Measurements from ENCODE around the gene CLCN7.
A peak's percentile ranks its signal among the peaks of the same experiment; 100 is the strongest.

CLCN7 gene

DNA sequence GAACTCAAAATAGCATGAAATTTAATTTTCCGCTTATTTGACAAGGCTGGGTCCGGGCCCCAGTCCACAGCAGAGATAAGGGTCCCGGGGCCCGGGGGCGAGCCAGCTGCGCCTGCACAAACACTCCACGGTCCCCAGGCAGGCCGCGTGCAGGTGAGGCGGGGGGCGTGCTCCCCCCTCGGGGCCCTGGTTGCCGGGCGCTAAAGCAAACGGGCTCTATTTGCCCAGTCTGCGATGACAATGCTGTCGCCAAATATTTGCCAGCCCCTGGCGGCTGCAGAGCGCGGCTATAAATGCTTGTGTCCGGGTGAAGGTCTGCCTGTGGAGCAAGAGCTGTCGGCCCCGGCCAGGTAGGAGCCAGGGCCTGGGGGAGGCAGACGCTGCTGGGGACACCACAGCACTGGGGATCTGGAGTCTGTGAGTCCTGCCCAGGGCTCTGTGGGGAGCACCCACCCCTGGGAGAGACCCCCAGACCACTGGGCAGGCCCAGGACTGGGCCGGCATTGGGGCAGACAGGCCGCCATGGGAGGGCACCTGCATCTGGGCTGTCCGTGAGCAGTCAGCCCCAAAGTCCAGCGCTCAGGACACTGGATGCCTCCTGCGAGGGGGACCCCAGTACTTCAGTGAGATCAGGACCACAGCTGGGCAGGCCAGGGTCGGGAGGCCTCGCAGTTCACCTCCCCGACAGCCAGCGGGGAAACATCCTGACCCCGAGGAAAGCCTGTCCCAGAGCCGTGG lies 43.9 kb downstream of the CLCN7 start, which contains the start of gene PERCC1:
Gene PERCC1 (plus strand): TSS at position 320 of the 738 bp plus-strand sequence. CDS start 1,516 bp downstream, outside the sequence.
- no peak for DNase-seq (ENCODE audit: low read depth)

DNA sequence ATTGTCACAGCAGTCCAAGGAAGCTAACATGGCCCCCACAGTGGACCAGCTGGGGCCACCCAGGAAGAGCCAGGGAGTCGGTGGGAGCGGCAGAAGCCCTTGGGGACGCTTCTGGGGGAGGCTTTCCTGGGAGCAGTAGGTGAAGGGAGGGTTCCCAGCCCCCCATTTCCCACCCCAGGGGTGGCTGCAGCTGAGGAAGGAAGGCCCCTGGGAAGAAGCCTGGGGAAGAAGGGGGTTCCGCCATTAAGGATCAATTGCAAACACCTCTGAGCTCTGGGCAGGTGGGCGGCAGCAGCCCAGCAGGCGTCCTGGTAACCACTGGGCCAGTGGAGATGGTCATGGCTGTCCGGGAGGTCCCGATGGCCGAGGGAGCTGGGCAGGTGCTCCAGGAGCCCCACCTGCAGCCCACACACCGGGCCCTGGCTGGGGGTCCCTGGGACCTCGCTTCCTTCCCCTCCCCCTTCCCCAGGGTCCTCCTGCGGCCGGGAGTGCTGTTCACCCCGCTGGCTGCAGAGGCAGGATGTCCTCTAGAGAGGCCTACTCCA lies 44.5 kb downstream of the CLCN7 start:
- no peak for DNase-seq (ENCODE audit: low read depth)

DNA sequence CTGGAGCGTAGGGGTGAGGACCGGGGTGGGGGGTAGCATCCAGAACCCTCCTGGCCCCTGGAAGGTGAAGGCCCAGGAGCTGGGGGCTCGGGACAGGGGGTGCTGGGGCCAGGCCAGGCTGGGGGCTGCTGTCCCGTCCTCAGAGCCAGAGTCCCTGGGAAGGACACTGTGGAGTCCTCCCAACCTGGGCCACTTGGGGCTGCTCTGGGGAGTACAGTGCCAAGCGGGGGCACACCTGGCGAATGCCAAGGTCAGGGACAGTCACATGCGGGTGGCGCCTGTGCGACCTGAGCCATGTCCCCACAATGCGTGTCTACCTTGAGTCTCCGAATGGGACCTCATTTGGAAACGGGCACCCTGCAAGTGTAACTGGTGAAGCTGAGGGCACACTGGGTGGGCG lies 45.2 kb downstream of the CLCN7 start:
- no peak for DNase-seq (ENCODE audit: low read depth)

DNA sequence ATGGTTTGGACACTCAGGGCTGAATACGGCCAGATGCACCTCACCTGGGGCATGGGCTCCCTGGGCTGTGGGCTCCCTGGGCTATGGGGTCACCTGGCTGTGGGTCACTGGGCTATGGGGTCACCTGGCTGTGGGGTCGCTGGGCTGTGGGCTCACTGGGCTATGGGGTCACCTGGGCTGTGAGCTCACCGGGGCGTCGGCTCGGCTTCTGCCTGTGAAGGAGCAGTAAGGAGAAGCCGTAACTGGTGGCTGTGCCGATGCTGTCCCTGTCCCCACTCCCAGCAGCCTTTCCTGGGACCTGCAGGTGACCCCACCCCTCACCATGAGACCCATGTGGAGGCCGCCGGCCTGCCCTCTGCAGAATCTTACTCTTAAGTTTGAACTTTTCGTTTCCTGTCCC lies 45.8 kb downstream of the CLCN7 start:
- no peak for DNase-seq (ENCODE audit: low read depth)

DNA sequence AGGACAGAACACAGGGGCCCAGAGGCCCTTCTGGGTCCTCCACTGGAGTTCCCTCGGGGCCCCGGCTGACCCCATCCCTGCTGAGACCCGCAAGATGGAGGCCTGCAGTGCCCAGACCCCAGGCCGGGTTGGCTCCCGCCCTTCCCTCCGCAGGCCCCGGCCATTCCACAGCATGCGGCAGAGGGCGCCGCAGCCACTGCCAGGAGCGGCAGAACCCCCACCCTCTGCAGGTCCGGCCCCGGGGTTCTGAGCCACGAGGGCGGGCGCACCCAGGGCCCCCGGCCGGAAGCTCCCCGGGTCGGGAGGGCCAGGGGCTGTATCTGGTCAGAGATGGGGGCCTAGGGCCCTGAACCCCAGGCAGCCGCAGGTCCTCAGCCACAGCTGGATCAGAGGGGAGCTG lies 46.3 kb downstream of the CLCN7 start:
- no peak for DNase-seq (ENCODE audit: low read depth)

DNA sequence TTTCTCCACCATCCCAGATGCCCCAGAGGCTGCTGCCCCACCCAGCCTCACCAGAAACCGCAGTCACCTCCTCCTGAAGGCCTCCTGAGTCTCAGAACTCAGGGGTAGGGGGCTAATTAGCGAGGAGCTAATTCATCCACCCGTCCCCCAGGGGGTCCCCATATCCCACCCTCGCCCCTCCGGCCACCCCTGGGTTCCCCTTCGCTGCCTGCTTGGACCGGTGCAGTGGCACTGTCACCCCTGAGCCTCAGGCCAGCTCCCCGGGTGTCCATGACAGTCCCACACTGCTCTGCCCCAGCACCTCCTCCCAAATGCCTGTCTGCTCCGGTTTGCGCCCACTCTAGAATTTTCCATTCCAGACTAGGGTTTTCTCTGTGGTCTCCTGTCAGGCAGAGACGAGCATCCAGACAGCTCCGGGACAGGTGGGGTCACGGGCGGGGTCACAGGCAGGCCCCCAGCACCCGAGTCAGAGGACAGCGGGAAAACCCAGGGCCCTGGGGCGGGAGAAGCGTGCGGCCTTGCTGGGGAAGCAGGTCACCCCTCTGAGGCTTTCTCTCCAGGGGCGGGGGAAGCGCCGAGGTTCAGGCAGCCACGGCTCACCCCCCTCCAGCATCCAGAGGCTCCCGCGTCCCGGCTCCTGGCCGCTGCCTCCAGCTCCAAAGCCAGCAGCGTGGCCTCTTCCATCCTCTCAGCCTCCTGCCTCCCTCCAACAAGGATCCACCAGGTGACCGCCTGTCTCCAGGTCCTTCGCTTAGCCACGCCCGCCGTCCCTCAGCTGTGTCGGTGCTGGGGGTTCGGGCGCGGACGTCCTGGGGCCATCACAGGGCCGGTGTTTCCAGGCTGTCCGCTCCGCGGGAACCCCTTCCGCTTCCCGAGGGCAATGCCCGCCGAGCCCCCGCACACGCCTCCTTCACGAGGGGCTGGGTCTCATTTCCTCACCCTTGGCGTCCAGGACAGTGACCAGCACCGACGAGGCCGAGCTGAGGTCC lies 47.1 kb downstream of the CLCN7 start:
- DNase-seq (ENCODE audit: low read depth) = no peak

DNA sequence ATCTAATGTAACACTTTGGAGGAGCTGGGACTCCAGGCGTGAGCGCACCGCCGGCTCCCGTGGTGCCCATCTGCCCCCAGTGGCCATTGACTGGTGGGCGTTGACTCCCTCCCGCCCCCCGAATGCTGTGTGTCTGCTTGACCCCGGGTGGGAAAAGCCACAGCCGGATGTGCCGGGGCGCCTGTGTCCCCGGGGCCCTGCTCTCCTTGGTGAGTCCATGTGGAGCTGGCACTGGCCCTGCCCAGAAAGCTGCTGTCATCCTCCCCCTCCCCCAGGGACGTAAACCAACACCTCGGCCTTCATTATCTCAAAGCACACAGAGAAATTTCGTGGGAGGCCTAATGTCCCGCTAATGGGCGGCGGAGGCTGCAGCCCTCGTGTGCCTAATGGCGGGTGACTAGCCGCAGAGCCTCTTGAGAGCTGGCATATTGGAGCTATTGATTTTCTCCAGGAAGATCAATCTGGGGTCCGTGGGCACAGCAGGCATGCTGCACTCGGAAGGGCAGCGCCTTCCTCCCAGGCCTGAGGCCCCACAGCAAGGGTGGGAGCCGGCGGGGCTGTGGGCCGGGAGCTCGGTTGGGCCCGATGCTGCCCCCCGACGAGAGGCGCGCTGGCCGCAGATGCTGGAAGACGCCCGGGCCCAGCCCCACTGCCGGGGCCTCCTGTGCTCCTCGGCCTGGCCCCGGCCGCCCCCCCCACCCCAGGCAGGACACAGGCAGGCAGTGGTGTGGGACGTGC lies 47.9 kb downstream of the CLCN7 start:
- DNase-seq (ENCODE audit: low read depth) = no peak

DNA sequence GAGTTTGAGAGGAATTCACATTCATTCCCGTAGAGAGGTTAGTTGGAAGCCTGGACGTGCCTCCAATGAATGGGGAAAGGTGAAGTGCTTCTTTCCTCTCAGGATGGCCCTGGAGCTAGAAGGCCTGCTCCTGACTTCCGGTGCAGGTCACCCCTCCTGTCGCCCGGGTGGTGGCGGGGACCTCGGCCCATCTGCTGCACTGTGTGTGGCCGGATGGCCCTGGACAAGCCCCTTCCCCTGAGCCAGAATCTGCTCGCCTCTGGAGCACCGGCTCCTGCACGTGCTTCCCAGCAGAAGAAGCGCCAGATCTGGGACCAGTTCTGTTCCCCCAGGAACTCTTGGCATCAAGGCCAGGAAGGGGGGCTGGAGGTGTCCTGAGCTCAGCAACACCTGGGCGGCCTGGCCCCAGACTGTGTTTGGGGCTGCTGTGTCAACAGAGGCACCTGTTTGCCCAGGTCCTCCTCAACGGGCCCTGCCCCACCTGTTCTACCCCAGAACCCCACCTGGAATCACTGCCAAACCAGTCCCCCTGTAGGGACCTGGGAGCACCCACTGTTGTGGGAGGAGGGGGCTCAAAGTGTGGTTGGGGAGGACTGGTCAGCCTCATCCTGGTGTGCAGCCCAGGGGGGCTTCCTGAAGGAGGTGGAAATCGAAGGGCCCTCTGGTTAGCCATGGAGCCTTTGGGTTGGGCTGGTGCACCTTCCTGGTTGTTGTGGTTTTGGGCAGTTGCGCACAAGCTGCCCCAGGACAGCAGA lies 49.0 kb downstream of the CLCN7 start:
- DNase-seq (ENCODE audit: low read depth) = no peak

DNA sequence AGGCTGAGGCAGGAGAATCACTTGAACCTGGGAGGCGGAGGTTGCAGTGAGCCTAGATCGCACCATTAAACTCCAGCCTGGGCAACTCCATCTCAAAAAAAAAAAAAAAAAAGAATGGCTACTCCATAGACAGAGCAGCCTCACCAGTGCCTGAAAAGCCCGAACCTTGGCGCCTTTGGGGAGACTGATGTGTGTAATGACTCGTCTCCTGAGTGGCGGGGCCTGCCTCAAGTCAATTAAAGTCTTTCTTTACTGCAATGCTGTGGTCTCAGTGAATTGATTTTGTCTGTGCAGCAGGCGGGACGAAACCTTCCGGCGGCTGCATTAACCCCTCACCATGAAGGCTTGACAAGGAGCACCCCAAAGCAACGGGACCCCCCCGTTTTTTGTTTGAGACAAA lies 50.8 kb downstream of the CLCN7 start:
- no peak for DNase-seq (ENCODE audit: low read depth)

DNA sequence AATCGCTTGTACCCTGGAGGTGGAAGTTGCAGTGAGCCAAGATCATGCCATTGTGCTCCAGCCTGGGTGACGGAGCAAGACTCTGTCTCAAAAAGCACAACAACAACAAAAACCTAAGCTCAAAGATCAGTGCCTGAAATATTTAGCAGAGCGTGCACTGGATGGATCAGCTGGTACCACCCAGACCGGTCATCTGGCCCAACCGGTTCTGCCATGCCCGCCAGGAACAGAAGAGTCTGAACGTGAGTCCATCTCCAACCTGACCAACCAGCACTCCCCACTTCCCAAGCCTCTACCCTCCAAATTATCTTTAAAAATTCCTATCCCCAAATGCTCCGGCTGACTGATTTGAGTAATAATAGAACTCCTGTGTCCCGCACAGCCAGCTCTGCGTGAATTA lies 52.8 kb downstream of the CLCN7 start:
- DNase-seq (ENCODE audit: low read depth) = no peak

DNA sequence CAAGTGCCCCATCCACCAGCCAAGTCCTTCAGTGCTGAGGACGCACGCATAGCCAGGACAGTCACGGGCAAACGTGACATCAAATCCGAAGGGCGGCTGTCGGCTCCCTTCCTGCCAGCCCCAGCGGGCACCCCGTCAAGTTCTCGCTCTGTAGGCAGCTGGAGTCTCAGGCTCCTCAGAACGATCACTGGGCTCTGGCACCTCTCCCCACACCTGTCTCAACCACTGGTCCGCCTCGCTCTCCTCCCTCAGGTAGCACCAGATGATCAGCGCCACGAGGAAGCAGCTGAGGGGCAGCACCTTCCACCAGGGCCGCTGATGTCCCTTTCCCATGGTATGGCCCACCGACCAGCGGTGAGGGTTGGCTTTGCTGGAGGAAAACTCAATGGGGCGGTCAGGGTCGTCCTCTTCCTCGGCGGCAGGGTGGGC lies 54.7 kb downstream of the CLCN7 start:
- DNase-seq (ENCODE audit: low read depth) = no peak

DNA sequence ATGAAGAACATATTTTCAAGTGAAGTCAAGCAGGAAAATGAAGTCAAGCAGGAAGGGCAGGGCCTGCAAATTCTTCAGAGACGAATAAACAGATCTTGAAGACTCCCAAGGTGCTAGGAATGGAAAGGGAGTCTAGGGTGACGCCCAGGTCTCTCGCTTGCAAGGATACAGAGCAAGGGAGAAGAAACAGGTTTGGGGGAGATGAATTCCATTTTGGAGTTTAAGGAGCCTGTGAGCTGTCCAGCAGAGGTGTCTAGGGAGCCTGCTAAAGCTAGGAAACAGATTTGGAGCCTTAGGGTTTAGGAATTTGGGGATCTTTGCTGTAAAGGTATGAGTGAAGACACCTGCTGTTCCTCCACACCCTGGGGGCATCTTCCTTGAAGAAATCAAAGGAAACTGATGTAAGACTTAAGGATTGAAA lies 58.3 kb downstream of the CLCN7 start:
- DNase-seq (ENCODE audit: low read depth) = no peak

DNA sequence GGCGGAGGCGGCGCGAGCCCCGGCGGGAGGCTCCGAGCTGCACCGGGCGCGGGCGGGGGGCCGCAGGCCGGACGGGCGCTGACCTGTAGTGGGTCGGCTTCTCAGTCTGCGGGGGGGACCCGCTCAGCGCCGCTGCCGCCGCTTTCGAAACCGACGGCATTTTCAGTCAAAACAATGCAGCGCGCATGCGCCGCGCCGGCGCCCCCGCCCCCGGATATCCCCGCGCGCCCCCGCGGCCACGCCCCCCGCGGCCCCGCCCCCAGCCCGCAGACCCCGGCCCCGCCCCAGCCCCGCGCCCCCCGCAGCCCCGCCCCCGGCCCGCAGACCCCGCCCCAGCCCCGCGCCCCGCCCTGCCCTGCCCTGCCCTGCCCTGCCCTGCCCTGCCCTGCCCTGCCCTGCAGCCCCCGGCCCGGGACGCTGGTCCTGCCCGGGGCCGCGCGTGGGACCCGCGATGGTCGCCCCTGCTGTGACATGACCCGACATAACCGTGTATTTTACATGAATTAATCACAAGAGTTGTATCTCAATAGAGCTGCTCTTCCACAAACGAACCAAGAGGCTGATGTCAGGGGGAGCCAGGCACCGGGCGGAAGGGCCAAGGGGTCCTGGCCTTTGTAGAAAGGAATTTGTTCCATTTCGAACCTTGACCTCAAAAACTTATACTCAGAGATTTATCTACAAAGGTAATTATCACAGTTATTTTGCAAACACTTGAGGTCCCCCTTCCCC lies 60.1 kb downstream of the CLCN7 start, which contains the start of gene UNKL:
Gene UNKL (minus strand): TSS at position 173 of the 729 bp plus-strand sequence. CDS start 13 bp downstream, at position 160.
- peak; percentile 78 for DNase-seq (ENCODE audit: low read depth)

DNA sequence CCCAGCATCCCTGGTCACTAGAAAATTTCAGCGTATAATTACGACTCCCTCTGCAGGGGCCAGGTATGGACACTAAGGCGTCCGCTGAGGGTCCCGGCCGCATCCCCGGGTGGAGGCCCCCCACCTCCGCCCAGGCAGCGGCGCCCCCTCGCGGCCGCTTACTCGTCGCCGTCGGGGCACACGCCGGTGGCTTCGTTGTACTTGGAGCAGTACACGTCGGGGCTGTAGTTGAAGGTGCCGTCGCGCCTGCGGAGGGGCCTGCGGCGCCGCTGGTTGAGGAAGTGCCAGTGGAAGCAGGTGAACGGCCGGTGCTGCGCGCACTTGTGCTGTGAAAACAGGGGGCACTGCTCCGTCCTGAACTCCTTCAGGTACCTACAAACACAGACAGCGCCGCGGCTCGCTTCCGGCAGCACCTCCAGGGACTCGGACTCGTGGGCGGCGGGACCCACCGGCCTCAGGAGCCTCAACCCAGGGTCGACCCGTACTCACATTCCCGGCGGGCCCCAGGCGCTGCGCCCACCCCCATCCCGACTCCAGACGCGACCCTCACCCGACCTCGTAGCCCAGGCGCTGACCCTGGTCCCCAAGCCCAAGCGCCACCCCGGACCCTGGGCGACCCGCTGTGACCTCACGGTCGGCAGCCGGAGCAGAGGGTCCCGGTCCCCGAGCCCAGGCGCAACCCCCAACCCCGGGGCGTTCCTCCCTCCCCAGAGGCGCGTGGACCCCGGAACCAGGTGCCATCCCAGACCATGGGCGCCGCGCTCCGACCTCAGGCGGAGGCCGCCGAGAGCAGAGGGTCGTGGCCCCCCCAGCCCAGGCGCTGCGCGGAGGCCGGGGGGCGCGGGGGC lies 60.9 kb downstream of the CLCN7 start:
- DNase-seq (ENCODE audit: low read depth) = peak; percentile 46

DNA sequence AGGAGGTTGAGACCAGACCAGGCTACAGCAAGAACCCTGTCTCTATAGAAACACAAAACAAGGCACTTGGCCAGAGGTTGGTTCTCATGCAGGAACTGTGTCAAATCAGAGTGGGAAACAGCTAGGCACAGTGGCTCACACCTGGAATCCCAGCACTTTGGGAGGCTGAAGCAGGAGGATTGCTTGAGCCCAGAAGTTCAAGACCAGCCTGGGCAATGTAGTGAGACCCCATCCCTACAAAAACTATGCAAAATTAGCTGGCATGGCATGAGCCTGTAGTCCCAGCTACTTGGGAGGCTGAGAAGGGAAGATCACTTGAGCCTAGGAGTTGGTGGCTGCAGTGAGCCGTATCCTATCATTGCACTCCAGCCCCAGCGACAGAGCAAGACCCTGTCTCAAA lies 62.0 kb downstream of the CLCN7 start:
- no peak for DNase-seq (ENCODE audit: low read depth)

DNA sequence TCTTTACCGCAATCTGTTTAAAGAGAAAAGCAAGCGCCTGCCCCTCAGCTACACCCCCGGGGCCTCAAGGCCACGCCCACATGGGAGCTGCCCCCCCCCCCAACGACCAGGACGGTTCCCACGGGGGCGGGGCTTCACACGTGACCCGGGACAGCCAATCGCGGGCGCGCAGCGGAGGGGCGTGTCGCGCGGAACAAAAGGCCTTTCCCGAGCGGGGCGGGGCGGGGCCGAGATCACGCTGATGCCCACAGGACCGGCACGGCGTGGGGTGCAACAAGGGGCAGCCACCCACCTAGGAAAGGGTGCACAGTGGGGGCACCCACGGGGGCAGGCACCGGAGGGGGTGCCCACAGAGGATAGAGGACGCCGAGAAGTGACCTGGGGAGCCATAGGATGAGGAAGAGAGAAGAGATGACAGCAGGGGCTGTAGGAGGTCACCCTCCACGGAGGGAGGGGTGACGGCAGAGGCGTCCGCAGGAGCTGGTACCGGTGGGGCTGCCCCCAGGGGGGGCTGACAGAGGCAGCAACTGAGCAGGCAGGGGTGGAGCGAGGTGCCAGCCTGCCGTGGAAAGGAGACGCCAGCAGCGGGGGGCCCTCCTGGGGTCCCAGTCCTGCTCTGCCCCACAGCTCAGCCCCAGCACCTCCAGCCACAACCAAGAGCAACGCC lies 66.5 kb downstream of the CLCN7 start:
- peak; percentile 92 for DNase-seq (ENCODE audit: low read depth)

DNA sequence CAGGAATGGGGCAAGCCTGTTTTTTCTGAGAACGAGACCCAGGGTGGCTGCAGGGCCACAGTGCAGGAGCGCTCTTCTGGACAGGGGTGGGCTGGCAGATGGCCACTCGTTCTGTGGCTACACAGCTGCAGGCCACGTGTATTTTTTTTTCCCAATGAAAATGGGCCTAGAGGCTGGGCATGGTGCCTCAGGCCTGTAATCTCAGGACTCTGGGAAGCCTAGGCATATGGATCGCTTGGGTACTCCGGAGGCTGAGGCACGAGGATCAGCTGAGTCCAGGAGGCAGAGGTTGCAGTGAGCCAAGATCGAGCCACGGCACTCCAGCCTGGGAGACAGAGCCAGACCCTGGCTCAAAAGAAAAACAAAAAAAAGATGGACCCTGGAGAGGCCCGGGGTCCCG lies 67.1 kb downstream of the CLCN7 start:
- no peak for DNase-seq (ENCODE audit: low read depth)

DNA sequence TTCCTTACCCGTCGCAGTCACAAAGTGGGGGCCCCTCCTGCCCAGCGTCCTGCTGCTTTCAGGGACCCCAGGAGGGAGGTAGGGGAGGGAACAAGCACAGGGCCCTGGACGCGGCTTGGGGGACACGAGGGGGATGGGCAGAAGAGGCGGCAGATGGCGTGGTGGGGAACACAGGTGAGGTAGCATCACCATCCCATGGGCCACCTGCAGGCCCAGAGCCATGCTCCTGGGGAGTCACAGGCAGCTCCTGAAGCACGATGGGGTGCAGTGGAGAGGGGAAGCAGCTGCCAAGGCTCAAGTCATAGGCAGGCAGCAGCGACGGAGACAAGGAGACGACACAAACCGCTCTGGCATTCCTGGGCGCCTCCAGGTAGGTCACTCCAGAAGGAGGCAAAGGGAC lies 71.1 kb downstream of the CLCN7 start:
- DNase-seq (ENCODE audit: low read depth) = no peak

DNA sequence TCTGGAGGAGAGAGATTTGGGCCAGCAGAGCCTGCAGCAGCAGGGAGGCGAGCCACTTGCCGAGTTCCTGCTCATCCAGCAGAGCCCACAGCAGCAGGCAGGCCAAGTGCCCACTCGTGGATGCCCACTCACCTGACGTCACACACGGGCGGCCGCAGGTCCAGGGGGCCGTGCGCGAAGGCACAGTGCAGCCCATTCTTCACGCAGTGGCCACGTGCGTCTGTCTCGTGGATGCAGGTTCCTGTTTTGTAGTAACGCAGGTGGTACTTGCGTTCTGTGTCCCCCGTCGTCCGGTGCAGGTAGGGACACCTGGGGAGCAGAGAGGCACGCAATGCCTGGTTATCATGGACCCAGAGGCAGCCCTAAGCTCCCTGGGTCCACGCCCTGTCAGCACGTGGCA lies 71.8 kb downstream of the CLCN7 start:
- no peak for DNase-seq (ENCODE audit: low read depth)
